HFF-Myc (cell line): ENCODE measurements around the gene EFCAB7.
A peak's percentile ranks its signal among the peaks of the same experiment; 100 is the strongest.
"Not testable (repeated sequence)": the region's sequence is repeated elsewhere in the genome, so short reads cannot be mapped to it uniquely, and the experiment has no call there.

Experiments used
- DNase-seq: peaks from one replicate; pipeline ENCODE4 v3.0.0-alpha.2; 2011; ENCODE audit warnings: low read depth; ENCODE audit errors: extremely low read depth
- H3K4me3 ChIP-seq: replicated peaks from 2 replicates; pipeline ENCODE4 v1.5.1; 2011; ENCODE audit warnings: low read depth, mild to moderate bottlenecking, control low read depth, low read length
- CTCF ChIP-seq: IDR thresholded peaks from 2 replicates; pipeline ENCODE4 v1.5.1; 2012; ENCODE audit warnings: mild to moderate bottlenecking, low read depth, low read length, control low read depth; ENCODE audit errors: missing control alignments

Gene EFCAB7

GRCh38 chr1:63569068-63569467, 45.7 kb downstream of the EFCAB7 start:
- no peak for DNase-seq
- TF ChIP-seq CTCF, result no peak
- no peak overlapping the region for H3K4me3 ChIP-seq

- no peak for DNase-seq
- no peak overlapping the region for H3K4me3 ChIP-seq
- no peak for TF ChIP-seq CTCF
Measured at GRCh38 chr1:63569640-63570316, 46.5 kb downstream of the EFCAB7 start.

- not testable (repeated sequence) for DNase-seq, H3K4me3 ChIP-seq
Measured at GRCh38 chr1:63572686-63573085, 49.4 kb downstream of the EFCAB7 start.

- DNase-seq, result not testable (repeated sequence)
Measured at GRCh38 chr1:63574203-63574796, 51.0 kb downstream of the EFCAB7 start.

GRCh38 chr1:63575340-63575826, 52.1 kb downstream of the EFCAB7 start:
- H3K4me3 ChIP-seq, result no peak overlapping the region
- no peak for DNase-seq
- TF ChIP-seq CTCF, result peak; percentile 43

More at GRCh38 chr1:63574203-63574796, 51.0 kb downstream of the EFCAB7 start:
- H3K4me3 ChIP-seq, result not testable (repeated sequence)

GRCh38 chr1:63586326-63586725, 63.0 kb downstream of the EFCAB7 start:
- not testable (repeated sequence) for H3K4me3 ChIP-seq, DNase-seq

- no peak for DNase-seq
- no peak overlapping the region for H3K4me3 ChIP-seq
- no peak for TF ChIP-seq CTCF
Measured at GRCh38 chr1:63590166-63590560, 66.8 kb downstream of the EFCAB7 start.

- DNase-seq, result no peak
- no peak for TF ChIP-seq CTCF
- H3K4me3 ChIP-seq, result peak overlapping the region; percentile 62
Measured at GRCh38 chr1:63592536-63593302, 69.4 kb downstream of the EFCAB7 start.
